Measurements from ENCODE around the gene POLR1G. TPM values are rescaled to one million over a fixed set of nuclear protein-coding genes. Genes with fewer than 3 reads are reported as not detected.

Gene POLR1G
- total RNA-seq, 1 experiment from 2014 or later = 25.9 TPM

GRCh38 chr19:45446944-45447343, 40.5 kb downstream of the POLR1G start:
- Histone ChIP-seq H3K9me3 (ENCODE audit: low read length) (no peaks in the 10 kb centered on the region), H4K20me1 (ENCODE audit: low read length) (no peaks in the 10 kb centered on the region), H2AFZ (ENCODE audit: low read length) (no peak overlapping the region), H3F3A (ENCODE audit: low read length, unreplicated experiment) (no peaks in the 10 kb centered on the region), H3K27me3 (ENCODE audit: low read length) (no peaks in the 10 kb centered on the region), H3K27ac (ENCODE audit: low read length) (no peak overlapping the region), H3K9me2 (replicated peaks; ENCODE audit: low read length) (no peaks in the 10 kb centered on the region), H3K9ac (ENCODE audit: low read length) (no peak overlapping the region), H3K79me2 (ENCODE audit: low read length) (no peaks in the 10 kb centered on the region), H3K36me3 (ENCODE audit: low read depth, low read length) (no peaks in the 10 kb centered on the region), H3K4me1 (ENCODE audit: insufficient read depth, low read length) (peaks cover 32% of the 10 kb centered on the region), H3K4me3 (ENCODE audit: low read length) (no peak overlapping the region), H3K4me2 (ENCODE audit: low read length) (no peak overlapping the region)
- CTCF ChIA-PET = no interaction called here
- no TSS peak for BruUV-seq (replicated peaks)
- ATAC-seq (no peak), DNase-seq (no peak)
- POLR2A ChIA-PET (ENCODE audit: unreplicated experiment) = no interaction called here
- TF ChIP-seq EZH2 (IDR thresholded peaks at IDR 0.05; ENCODE audit: low read length, unreplicated experiment) = no peak
- TF ChIP-seq EZH2phosphoT487 (IDR thresholded peaks at IDR 0.05; ENCODE audit: borderline replicate concordance, low read length) = no peak
- TF ChIP-seq, protein P1, sequence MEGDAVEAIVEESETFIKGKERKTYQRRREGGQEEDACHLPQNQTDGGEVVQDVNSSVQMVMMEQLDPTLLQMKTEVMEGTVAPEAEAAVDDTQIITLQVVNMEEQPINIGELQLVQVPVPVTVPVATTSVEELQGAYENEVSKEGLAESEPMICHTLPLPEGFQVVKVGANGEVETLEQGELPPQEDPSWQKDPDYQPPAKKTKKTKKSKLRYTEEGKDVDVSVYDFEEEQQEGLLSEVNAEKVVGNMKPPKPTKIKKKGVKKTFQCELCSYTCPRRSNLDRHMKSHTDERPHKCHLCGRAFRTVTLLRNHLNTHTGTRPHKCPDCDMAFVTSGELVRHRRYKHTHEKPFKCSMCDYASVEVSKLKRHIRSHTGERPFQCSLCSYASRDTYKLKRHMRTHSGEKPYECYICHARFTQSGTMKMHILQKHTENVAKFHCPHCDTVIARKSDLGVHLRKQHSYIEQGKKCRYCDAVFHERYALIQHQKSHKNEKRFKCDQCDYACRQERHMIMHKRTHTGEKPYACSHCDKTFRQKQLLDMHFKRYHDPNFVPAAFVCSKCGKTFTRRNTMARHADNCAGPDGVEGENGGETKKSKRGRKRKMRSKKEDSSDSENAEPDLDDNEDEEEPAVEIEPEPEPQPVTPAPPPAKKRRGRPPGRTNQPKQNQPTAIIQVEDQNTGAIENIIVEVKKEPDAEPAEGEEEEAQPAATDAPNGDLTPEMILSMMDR (conservative IDR thresholded peaks at IDR 0.05; ENCODE audit: low read depth, low read length) = no peak
- intact Hi-C loops (cut with micrococcal nuclease) = no loop called here

DNA sequence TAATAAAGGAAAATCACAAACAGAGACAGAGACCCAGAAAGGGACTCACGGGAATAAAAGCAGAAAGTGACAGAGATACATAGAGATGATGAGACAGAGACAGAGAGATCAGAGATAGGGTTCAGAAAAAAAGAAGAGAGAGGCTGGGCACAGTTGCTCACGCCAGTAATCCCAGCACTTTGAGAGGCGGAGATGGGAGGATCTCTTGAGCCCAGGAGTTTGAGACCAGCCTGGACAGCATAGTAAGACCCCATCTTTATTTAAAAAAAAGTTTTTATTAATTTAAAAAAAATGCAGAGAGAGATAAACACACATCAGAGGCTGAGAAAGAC, 41.9 kb downstream of the POLR1G start:
- POLR2A ChIA-PET (ENCODE audit: unreplicated experiment) = interaction anchor here (0.6 kb wide), 1 partner anchor 32 kb away, joined by 3 read pairs; no protein-coding TSS in a partner anchor
- no peaks in the 10 kb centered on the region for H3K9me3 ChIP-seq (ENCODE audit: low read length)
- H2AFZ ChIP-seq (ENCODE audit: low read length) = no peak overlapping the region
- no peaks in the 10 kb centered on the region for H3K79me2 ChIP-seq (ENCODE audit: low read length)
- no peak overlapping the region for H3K27ac ChIP-seq (ENCODE audit: low read length)
- H3K27me3 ChIP-seq (ENCODE audit: low read length) = no peaks in the 10 kb centered on the region
- DNase-seq = no peak
- TF ChIP-seq EZH2 (IDR thresholded peaks at IDR 0.05; ENCODE audit: low read length, unreplicated experiment) (no peak), EZH2phosphoT487 (IDR thresholded peaks at IDR 0.05; ENCODE audit: borderline replicate concordance, low read length) (no peak)
- TF ChIP-seq, protein P1 (conservative IDR thresholded peaks at IDR 0.05; ENCODE audit: low read depth, low read length) = no peak
- H3K9ac ChIP-seq (ENCODE audit: low read length) = no peak overlapping the region
- BruUV-seq (replicated peaks) = no TSS peak
- no peaks in the 10 kb centered on the region for H3F3A ChIP-seq (ENCODE audit: low read length, unreplicated experiment)
- no peaks in the 10 kb centered on the region for H4K20me1 ChIP-seq (ENCODE audit: low read length)
- peaks cover 27% of the 10 kb centered on the region for H3K4me1 ChIP-seq (ENCODE audit: insufficient read depth, low read length)
- H3K4me3 ChIP-seq (ENCODE audit: low read length) = no peak overlapping the region
- no peaks in the 10 kb centered on the region for H3K36me3 ChIP-seq (ENCODE audit: low read depth, low read length)
- intact Hi-C loops (cut with micrococcal nuclease) = no loop called here
- H3K9me2 ChIP-seq (replicated peaks; ENCODE audit: low read length) = no peaks in the 10 kb centered on the region
- no peak overlapping the region for H3K4me2 ChIP-seq (ENCODE audit: low read length)
- no peak for ATAC-seq
- CTCF ChIA-PET = no interaction called here

DNA sequence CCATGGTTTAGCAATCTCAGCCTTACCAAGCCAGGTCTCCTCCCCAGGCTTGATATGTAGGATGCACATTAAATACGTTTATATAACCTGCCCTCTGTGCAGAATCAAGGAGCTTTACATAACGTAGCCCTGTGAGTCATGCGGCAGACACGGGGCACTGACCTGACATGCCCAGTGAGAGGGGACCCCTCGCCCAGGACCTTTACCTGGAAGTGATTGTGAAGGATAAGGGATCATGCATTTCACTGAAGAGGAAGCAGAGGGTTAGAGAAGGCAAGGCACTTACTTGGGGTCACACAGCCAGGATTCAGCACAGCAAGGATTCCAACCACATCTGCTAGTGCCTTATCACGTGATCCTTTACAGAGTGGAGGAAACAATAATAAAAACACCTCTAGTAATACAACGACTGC, 42.4 kb downstream of the POLR1G start:
- intact Hi-C loops (cut with micrococcal nuclease) = no loop called here
- ATAC-seq (peak; percentile 34), DNase-seq (peak; percentile 58)
- TF ChIP-seq EZH2phosphoT487 (IDR thresholded peaks at IDR 0.05; ENCODE audit: borderline replicate concordance, low read length) (no peak), EZH2 (IDR thresholded peaks at IDR 0.05; ENCODE audit: low read length, unreplicated experiment) (no peak)
- TF ChIP-seq, protein P1 (conservative IDR thresholded peaks at IDR 0.05; ENCODE audit: low read depth, low read length) = no peak
- Histone ChIP-seq H2AFZ (ENCODE audit: low read length) (no peak overlapping the region), H3K79me2 (ENCODE audit: low read length) (no peaks in the 10 kb centered on the region), H3K9ac (ENCODE audit: low read length) (no peak overlapping the region), H3K36me3 (ENCODE audit: low read depth, low read length) (no peaks in the 10 kb centered on the region), H3K4me1 (ENCODE audit: insufficient read depth, low read length) (peaks cover 29% of the 10 kb centered on the region), H3F3A (ENCODE audit: low read length, unreplicated experiment) (no peaks in the 10 kb centered on the region), H3K4me3 (ENCODE audit: low read length) (no peak overlapping the region), H3K27ac (ENCODE audit: low read length) (peak overlapping the region; percentile 43), H4K20me1 (ENCODE audit: low read length) (no peaks in the 10 kb centered on the region), H3K27me3 (ENCODE audit: low read length) (no peaks in the 10 kb centered on the region), H3K4me2 (ENCODE audit: low read length) (peak overlapping the region; percentile 62), H3K9me3 (ENCODE audit: low read length) (no peaks in the 10 kb centered on the region), H3K9me2 (replicated peaks; ENCODE audit: low read length) (no peaks in the 10 kb centered on the region)
- BruUV-seq (replicated peaks) = no TSS peak
- POLR2A ChIA-PET (ENCODE audit: unreplicated experiment) = interaction anchor here (0.5 to 1.1 kb wide), 4 partner anchors 19 to 1784 kb away, joined by 3 read pairs; partner anchors contain the start of gene FOSB
- CTCF ChIA-PET = no interaction called here
